Activated CD4-positive, alpha-beta T cell treated with anti-CD3 and anti-CD28 coated beads, Interleukin-2, amount 50 U/mL, for 48 hours (primary cell): ENCODE measurements around the gene OCRL.

Experiments used
- DNase-seq, 2 experiments: peaks; one replicate each; pipeline ENCODE4 v3.0.0-alpha.2; 2020

OCRL gene

GRCh38 chrX:129638917-129639316, 98.9 kb downstream of the OCRL start:
- no peak for DNase-seq

- no peak for DNase-seq
These were observed 100.7 kb downstream of the OCRL start for GRCh38 chrX:129640737-129641136.

GRCh38 chrX:129641469-129641868, 101.4 kb downstream of the OCRL start:
- no peak for DNase-seq

GRCh38 chrX:129641941-129642340, 101.9 kb downstream of the OCRL start:
- no peak for DNase-seq
